MM.1S (cell line): Measurements from ENCODE around the gene HMCES.
A peak's percentile ranks its signal among the peaks of the same experiment; 100 is the strongest.

Experiments
- DNase-seq: peaks from one replicate; pipeline ENCODE4 v3.0.0-alpha.2; 2015
- H2AFZ ChIP-seq: fragments of 300-600 bp; sonication (generic); 2 replicates; pipeline ENCODE4 v1.6.0; 2016; ENCODE audit warnings: antibody characterized with exemption, low read length
- H3F3A ChIP-seq: fragments of 300-600 bp; sonication (generic); 2 replicates; pipeline ENCODE4 v1.6.1; 2016; ENCODE audit warnings: mild to moderate bottlenecking, antibody characterized with exemption, low read length, moderate library complexity, mixed read lengths; ENCODE audit not compliant: insufficient read depth
- H3K27ac ChIP-seq: fragments of 300-600 bp; sonication (generic); 2 replicates; pipeline ENCODE4 v1.5.1; 2016; ENCODE audit warnings: mild to moderate bottlenecking, low read length
- H3K27me3 ChIP-seq: fragments of 300-600 bp; sonication (generic); replicated peaks from 2 replicates; pipeline ENCODE4 v1.6.0; 2016; ENCODE audit warnings: low read length; ENCODE audit not compliant: insufficient read depth
- H3K36me3 ChIP-seq: fragments of 300-600 bp; sonication (generic); replicated peaks from 2 replicates; pipeline ENCODE4 v1.6.1; 2016; ENCODE audit warnings: mild to moderate bottlenecking, low read length, mixed read lengths; ENCODE audit not compliant: insufficient read depth
- H3K4me1 ChIP-seq: fragments of 300-600 bp; sonication (generic); 2 replicates; pipeline ENCODE4 v1.6.1; 2016; ENCODE audit warnings: low read length, mixed read lengths
- H3K4me2 ChIP-seq: fragments of 300-600 bp; sonication (generic); 2 replicates; pipeline ENCODE4 v1.6.0; 2016; ENCODE audit warnings: low read depth, low read length
- H3K4me3 ChIP-seq: fragments of 300-600 bp; sonication (generic); 2 replicates; pipeline ENCODE4 v1.5.1; 2016; ENCODE audit warnings: low read length, mixed read lengths
- H3K79me2 ChIP-seq: fragments of 300-600 bp; sonication (generic); 2 replicates; pipeline ENCODE4 v1.6.1; 2016; ENCODE audit warnings: mixed run types, low read length, mixed read lengths
- H3K9ac ChIP-seq: fragments of 300-600 bp; sonication (generic); 2 replicates; pipeline ENCODE4 v1.6.1; 2016; ENCODE audit warnings: low read length, mixed read lengths
- H3K9me2 ChIP-seq: fragments of 300-600 bp; sonication (generic); replicated peaks from 2 replicates; pipeline ENCODE4 v1.6.1; 2016; ENCODE audit warnings: mild to moderate bottlenecking, low read length, mixed read lengths; ENCODE audit not compliant: insufficient read depth
- H3K9me3 ChIP-seq: fragments of 300-600 bp; sonication (generic); replicated peaks from 2 replicates; pipeline ENCODE4 v1.6.1; 2016; ENCODE audit warnings: mild to moderate bottlenecking, low read length, mixed read lengths; ENCODE audit not compliant: insufficient read depth
- H4K20me1 ChIP-seq: fragments of 300-600 bp; sonication (generic); 2 replicates; pipeline ENCODE4 v1.6.1; 2016; ENCODE audit warnings: mild to moderate bottlenecking, low read length, moderate library complexity, mixed read lengths; ENCODE audit not compliant: insufficient read depth
- EZH2 ChIP-seq: fragments of 300-600 bp; sonication (generic); optimal IDR thresholded peaks from 2 replicates; pipeline ENCODE3; 2017; ENCODE audit warnings: low read depth, mild to moderate bottlenecking, antibody characterized with exemption, low read length, mixed read lengths
- EZH2phosphoT487 ChIP-seq: fragments of 300-600 bp; sonication (generic); IDR thresholded peaks from 2 replicates; pipeline ENCODE4 v1.6.1; 2018; ENCODE audit warnings: antibody characterized with exemption, low read length
- TF ChIP-seq, protein P1 (sequence below): fragments of 300-600 bp; sonication (generic); IDR thresholded peaks from 2 replicates; pipeline ENCODE4 v1.5.1; 2016; ENCODE audit warnings: antibody characterized with exemption, low read length, mixed read lengths

The HMCES gene

DNA sequence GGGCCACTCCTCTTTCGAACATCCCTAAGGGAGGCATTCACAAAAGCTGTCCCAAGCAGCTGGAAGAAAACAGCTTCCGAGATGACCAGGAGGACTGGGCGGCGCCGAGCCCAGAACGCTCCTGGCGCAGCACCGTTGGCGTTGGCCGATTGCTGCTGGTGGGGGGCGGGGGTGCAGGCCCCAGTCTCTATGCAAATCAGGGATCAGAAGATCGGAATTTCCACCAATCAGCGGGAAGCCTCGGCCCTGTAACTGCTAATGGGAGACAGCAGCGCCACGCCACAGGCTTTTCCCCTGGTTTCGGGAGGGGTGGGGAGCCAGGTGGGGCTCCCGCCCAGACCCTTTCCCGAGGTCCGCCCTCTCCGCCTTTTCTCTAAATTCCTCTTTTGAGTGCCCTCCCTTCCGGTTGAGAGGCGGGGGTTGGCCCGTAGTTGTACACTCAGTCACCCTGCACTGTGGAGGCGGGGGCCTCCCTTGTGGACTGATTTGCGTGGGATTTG, 27.0 kb downstream of the HMCES start:
- Histone ChIP-seq H3K27ac (no peak overlapping the region), H3K4me1 (peaks cover 32% of the 10 kb centered on the region), H3K9me2 (no peaks in the 10 kb centered on the region), H3K4me3 (no peak overlapping the region), H3K9me3 (no peaks in the 10 kb centered on the region), H4K20me1 (no peaks in the 10 kb centered on the region), H3K36me3 (peaks cover 9% of the 10 kb centered on the region; the same call in 1 of the 2 replicates), H3K9ac (no peak overlapping the region), H3K4me2 (no peak overlapping the region), H3K27me3 (no peaks in the 10 kb centered on the region), H2AFZ (no peak overlapping the region), H3K79me2 (0 out of 2 replicates have a peak, but pooled peaks cover 4% of the 10 kb centered on the region), H3F3A (peaks cover 28% of the 10 kb centered on the region)
- no peak for TF ChIP-seq EZH2phosphoT487
- TF ChIP-seq, protein P1, sequence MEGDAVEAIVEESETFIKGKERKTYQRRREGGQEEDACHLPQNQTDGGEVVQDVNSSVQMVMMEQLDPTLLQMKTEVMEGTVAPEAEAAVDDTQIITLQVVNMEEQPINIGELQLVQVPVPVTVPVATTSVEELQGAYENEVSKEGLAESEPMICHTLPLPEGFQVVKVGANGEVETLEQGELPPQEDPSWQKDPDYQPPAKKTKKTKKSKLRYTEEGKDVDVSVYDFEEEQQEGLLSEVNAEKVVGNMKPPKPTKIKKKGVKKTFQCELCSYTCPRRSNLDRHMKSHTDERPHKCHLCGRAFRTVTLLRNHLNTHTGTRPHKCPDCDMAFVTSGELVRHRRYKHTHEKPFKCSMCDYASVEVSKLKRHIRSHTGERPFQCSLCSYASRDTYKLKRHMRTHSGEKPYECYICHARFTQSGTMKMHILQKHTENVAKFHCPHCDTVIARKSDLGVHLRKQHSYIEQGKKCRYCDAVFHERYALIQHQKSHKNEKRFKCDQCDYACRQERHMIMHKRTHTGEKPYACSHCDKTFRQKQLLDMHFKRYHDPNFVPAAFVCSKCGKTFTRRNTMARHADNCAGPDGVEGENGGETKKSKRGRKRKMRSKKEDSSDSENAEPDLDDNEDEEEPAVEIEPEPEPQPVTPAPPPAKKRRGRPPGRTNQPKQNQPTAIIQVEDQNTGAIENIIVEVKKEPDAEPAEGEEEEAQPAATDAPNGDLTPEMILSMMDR: no peak
- no peak for TF ChIP-seq EZH2
- DNase-seq: no peak

DNA sequence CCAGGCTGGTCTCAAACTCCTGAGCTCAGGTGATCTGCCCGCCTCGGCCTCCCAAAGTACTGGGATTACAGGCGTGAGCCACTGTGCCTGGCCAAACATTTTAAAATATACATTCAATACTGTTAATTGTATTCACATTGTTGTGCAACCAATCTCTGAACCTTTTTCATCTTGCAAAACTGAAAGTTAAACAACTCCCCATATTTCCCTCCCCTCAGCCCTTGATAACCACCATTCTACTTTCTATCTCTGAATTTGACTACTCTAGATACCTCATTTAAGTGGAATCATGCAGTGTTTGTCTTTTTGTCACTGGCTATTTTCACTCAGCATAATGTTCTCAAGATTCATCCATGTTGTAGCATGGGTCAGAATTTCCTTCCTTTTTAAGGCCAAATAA, 30.0 kb downstream of the HMCES start:
- DNase-seq: peak; percentile 75
- peak overlapping the region; percentile 73; the same call in 1 of the 2 replicates for H3K9ac ChIP-seq
- TF ChIP-seq, protein P1: no peak
- no peak for TF ChIP-seq EZH2phosphoT487
- TF ChIP-seq EZH2: no peak
- H3K27ac ChIP-seq: peak overlapping the region; percentile 99
- no peak overlapping the region for H2AFZ ChIP-seq
- H3K36me3 ChIP-seq: peaks cover 6% of the 10 kb centered on the region; the same call in 1 of the 2 replicates
- peaks cover 58% of the 10 kb centered on the region for H3F3A ChIP-seq
- no peaks in the 10 kb centered on the region for H3K79me2 ChIP-seq
- peak overlapping the region; percentile 50; the same call in 1 of the 2 replicates for H3K4me2 ChIP-seq
- no peaks in the 10 kb centered on the region for H3K9me3 ChIP-seq
- H3K9me2 ChIP-seq: no peaks in the 10 kb centered on the region
- H3K4me3 ChIP-seq: no peak overlapping the region
- H3K27me3 ChIP-seq: no peaks in the 10 kb centered on the region
- peaks cover 62% of the 10 kb centered on the region for H3K4me1 ChIP-seq
- no peaks in the 10 kb centered on the region for H4K20me1 ChIP-seq

DNA sequence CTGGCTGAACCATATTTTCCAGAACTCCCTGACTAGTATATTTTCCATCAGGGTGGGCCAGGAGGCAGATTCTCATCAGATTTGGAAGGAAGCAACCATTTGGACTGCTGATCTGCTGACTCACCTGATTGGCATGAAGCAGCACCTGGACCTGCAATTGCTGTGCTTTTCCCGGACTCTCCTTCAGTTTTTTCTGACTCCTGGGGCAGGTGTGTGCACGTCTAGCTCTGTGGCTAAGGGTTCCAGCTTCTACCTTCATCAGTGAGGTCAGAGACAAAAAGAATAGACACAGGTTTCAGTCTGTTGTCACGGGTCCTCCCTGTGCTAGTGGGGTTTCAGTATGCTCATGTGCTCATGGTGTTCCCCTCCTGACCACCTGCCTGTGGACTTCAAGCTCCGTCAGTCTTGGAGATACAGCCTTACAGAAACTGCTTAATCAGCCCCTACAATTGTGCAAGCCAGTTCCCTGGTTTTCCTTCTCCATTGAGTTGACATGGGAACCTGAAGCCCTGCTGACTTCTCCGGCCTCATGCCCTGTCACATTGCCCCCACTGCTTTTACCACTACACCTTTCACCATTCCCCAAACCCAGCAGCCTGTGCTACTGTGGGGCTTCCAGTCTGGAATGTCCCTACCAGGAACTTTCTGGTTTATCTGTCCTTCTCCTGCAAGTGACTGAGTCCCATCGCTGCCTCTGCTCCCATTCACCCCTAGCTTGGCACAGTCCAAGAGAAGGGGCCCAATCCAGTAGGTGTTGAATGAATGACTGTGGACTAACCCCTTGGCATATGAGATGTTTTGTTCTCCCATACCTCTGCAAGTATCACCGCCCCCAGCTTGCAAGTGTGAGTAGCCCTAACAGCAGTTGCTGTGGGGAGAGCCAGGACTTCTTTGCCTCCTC, 31.7 kb downstream of the HMCES start:
- Histone ChIP-seq H3K27ac (peak overlapping the region; percentile 99), H2AFZ (no peak overlapping the region), H3K4me3 (peak overlapping the region; percentile 11; the same call in 1 of the 2 replicates), H3K9me3 (no peaks in the 10 kb centered on the region), H3K9ac (peak overlapping the region; percentile 75), H3K79me2 (peaks cover 14% of the 10 kb centered on the region), H3K4me1 (peaks cover 73% of the 10 kb centered on the region), H3F3A (peaks cover 76% of the 10 kb centered on the region), H4K20me1 (no peaks in the 10 kb centered on the region), H3K9me2 (no peaks in the 10 kb centered on the region), H3K4me2 (peak overlapping the region; percentile 59), H3K36me3 (no peaks in the 10 kb centered on the region), H3K27me3 (no peaks in the 10 kb centered on the region)
- no peak for TF ChIP-seq EZH2
- TF ChIP-seq EZH2phosphoT487: no peak
- TF ChIP-seq, protein P1: no peak
- DNase-seq: peak; percentile 96
